8988T (cell line): Measurements from ENCODE around the gene BUB1B.

Experiments used
- DNase-seq: peaks from one replicate; pipeline ENCODE4 v3.0.0; 2011

The BUB1B gene

DNA sequence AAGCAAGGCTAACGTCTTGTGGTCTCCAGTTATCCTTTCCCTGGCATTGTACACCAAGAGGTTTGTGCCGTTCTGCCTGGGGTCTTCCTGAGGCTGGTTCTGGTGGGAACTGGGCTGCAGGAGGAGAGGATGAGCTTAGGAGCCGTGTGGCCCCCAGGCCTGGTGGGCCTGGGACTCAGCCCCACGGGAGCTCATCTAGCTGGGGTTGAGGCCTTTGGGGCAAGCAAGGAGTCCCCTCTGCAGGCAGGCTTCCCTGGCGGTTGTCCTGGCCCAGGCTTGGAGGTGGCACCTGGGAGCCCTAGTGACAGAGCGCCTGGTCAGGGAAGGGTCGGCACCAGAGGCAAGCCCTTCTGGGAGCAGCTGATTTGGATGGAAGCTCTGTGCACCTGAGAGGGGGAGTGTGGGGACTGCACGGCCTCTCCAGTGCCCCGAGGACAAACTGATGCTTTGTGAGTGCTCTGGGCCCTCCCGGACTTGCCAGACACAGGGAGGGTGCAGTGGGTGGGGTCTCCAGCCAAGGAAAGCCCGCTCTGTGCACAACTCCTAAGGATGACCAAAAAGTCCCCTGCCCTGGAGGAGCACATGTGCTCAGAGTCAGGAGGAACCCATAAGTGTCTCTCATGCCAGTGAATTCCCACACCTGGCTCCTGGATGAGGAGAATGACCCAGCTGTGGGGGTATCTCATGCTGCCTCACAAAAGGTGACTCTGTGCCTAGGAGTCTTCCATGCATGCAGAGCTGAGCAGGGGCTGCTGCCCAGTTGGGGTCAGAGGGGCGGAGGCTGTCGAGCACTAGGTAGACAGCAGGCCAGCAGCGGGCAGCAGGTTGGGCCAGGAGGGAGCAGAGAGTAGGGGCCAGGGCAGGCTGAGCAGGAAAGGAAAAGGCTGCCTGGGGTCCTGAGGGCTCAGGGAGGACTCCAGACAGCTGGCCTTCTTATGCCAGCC lies 80.7 kb downstream of the BUB1B start:
- DNase-seq: no peak

DNA sequence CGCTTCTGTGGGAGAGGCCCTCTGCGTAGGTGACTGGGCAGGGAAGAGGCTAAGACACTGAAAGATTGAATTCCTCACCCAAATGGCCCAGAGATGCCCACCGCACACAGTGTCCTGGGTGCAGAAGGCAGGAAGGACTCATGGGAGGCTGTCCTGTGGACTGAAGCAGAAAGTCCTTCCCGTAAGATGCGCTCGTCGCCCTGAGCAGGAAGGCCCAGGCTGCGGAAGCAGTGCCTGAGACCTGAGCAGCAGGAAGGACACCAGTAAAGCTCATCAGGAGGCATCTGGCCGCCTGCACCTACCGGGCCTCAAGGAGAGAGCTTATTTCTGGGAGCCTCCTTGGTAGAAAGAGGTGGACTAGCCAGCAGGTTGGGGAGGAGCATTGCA lies 81.3 kb downstream of the BUB1B start:
- no peak for DNase-seq

DNA sequence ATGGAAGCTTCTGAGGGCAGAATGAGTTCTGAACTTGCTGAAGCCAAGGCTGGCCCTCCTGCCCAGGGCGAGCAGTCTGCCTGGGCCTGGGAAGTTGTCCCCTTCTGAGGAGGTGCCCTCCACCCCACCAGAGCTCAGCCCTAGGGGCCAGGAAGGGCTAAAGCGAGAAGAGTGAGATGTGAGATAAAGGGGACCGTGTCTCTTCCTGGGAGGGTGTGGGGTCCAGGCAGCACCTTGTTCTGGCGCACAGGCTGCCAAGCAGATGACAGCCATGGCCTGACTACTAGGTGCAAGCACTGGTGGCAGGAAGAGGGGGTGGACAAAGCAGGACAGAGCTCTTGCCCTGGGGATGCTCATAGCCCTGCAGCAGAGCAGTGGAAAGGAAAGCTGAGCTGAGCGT lies 81.7 kb downstream of the BUB1B start:
- DNase-seq: no peak

DNA sequence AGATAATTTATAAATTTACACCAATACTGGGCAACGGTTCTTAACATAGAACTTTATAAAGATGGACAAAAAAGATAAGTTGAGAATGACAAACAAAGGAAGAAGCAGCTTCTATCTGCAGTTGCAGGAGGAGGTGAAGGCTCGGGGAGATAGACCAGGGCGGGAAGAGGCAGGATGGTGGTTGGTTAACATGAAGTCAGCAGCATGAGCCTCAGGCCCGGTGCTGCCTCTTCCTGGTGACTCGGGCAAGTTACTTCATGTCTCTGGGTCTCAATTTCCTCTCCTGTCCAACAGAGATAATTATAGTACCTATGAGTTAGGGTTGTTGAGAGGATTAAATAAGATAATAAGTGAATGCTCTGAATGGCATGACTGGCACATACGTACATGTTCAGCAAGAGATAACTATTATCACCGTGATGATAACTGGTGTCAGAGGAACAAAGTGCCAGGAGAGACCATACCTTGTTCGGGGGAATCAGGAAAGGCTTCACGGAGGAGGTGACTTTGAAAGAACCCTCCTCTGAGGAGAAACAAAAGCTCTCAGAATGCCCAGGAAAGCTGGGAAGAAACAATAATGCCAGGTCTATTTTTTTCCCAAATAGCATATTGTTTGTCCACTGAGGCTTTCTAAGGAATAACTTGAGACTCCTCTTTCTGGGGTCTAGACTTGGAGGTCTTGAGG lies 82.4 kb downstream of the BUB1B start:
- no peak for DNase-seq

DNA sequence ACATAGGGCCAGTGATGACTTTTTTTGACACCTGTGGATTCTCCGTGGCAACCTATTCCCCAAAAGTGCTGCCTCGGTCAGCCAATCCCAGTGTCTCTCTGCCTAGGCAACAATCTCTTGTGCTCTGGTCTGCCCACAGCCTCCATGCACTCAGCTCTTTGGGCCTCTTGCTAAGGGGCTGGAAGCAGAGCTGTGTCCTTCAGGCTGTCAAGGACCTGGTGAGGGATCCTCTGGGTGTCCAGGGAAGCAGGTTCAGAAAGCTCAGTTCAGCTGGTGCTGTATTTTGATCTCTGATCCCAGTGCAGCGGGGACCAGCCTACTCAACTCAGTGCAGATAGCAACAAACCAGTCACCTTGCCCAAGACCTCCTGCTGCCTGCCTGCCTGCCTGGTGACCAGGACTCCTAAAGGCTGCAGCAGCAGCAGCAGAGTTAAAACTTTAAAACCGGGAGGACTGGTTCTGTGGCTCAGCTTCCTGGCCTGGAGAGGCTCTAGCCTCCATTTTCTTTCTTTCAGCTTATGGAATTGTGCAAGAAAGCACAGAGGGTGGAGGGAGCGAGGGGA lies 84.2 kb downstream of the BUB1B start:
- DNase-seq: no peak

DNA sequence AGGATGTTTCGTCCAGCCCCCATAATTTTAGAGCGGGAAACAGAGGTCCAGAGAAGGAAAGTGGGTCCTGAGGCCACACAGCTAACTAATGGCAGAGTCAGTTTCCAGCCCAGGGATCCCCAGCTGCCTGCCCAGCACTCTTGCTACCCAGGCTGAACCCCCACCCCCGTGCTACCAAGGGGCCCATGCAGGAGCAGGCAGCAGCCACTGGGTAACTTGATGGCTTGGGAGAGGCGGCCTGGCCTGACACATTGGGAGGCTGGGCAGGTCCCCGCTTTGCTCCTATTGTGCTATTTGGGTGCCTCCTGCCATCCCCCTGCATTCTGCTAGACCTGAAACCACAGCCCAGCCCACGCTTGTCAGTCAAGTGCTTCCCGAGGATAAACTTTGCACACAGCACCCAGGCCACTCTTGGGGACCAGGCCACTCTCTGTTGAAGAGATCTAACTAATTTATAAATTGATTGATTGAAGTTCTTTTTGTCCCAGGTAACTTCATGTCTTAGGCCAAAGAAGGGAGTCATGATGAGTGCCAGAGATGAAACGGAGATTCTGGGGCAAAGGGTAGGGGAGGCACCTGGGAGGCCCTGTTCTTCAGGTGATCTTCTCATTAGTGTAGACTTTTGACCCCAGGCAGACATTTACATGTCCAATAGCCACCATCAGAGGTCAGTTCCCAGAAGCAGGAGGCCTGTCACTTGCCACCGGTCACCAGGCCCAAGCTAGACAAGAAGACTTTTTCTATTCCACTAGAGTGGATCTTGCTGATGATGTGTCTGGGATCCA lies 85.0 kb downstream of the BUB1B start:
- DNase-seq: no peak

DNA sequence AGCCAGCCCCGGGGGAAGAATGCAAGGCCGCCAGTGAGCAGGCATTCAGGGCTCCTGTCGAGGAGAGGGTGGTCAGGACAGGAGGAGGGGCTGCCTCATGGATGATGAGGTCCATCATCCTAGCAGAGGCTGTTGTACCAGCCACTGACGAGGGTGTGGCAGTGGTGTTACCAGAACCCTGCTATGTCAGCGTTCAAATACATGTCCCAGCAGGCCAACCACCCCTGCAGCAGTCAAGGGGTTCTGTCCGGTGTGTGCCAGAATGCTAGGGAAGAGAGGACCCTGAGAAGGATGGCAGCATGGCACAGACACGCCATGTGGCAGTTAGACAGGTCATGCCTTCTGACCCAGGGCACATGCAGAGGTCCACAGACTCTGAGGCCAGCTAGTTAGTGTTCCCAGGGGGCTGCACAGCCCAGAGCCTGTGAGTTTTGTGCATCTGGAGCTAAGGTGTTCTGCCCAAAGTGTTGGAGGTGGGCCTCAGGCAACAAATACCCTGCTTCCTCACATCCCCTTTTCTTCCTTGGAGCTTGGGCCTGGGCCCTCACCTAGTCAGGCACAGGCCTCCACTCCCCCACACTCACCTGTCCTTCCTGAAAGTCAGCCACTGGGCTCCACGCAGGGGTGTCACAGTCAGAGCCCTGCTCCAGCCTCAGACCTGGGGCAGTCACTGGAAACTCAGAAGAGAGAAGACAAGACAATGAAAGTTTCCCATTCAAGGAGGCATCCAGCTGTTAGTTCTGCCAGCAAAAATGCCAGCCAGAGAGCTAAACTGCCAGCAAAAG lies 85.8 kb downstream of the BUB1B start:
- no peak for DNase-seq

DNA sequence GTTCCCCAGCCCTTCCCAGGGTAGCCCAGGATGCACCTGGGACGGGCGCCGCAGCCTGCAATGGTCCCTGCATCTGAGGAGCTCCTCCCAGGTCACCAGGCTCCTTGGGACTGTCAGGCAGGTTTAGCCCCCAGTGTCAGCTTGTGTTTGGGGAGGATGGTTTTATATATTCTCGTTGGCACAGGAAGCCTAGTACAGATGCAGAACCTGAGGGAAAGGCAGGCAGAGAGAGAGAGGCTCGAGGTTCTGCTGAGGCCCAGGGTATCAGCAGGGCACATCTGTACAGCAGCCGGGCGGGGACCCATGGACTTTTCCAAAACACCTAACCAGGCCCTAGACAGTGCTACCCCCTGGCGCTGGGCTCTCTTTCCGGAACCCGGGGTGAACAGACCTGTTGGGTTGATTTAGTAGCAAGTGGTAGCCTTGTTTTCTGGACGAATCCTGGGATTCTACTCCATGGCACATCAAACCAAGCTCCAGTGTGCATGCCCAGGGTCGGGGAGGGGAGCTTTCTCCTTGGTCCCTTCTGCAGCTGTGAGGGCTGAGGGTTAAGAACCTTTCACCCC lies 86.6 kb downstream of the BUB1B start:
- no peak for DNase-seq

DNA sequence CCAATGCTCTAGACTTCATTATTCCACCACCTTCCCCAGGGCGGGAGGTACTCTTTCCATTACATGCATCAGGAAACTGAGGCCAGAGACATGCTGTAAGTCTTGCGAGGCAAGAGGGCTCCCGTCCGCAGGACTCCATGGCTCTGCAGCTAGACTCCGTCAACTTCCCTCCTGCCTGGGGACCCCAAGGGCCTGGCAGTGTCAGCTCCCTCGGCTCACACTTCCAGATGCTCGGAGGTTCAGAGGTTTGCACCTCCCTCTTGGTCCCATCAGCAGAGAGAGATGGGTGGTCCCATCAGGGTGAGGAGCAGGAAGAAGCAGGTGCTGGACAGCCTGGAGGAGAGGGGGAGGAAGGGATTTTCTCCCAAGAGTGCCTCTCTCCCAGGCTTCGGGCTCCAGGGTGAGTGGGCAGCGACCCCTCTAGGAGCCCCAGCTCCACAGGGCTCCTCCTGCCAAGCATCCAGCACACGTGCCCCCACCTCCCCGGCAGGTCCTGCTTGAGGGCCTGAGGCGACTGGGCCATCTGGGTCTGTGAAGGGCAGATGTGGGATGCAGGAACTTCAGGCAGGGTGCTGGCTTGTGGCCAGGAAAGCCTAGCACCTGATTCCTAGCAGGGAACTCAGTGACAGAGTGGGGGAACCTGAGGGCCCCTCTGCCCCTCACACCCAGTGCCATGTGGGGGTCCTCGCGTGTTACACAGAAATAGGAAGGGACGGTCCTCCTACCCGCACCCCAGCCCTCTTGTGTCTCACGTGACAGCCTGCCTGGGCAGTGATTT lies 87.3 kb downstream of the BUB1B start:
- no peak for DNase-seq

DNA sequence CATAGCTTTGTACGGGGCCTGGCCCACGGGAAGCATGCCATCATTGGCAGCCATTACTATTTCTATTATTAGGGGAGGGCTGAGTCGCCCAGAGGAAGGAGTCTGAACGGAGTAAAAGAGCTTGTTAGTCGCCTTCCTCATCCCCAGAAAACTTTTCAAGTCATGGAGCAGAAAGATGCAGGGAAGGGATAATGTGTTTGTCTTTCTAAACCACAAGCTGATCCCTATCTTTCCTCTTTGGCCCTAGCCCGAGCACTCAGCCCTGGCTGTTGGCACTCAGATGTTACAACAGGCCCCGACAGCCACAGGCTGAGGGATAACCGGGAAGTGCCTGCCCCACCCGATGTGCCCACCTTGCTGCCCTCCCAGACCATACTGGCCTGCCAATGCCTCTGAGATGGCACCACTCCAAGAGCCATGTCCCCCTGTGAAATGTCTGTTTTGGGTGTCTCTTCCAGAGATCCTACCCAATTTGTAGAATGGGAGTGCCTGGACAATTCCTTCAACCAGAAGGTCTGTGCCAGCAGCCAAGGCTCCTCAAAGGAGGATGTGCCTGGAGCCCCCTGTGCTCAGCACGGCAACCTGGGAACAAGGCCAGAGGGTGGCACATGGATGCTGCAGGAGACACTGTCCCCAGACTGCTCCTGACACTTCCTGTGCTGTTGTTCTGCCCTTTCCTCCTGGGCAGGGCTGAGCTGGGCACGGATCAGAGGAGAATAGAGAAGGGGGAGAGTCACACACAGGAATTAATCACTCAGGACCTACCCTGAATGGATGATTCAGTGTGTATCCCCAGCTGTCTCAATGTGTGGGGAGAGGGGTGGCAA lies 88.8 kb downstream of the BUB1B start:
- DNase-seq: no peak

DNA sequence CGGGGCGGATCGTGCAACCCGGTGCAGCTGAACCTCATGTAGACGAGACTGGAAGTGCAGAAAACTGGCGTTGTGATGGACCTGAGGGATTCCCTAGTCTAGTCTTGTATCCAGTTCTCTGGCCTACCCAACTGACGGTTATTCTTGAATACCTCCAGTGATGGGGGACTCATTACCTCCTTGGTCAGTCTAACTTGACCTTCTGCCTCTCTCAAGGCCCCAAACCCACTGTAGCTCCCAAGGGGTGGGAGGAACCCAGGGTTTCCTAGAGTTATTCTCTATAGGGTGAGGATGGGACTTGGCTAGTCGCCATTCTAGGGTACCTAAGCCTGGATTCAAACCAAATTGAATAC lies 89.4 kb downstream of the BUB1B start:
- DNase-seq: no peak

DNA sequence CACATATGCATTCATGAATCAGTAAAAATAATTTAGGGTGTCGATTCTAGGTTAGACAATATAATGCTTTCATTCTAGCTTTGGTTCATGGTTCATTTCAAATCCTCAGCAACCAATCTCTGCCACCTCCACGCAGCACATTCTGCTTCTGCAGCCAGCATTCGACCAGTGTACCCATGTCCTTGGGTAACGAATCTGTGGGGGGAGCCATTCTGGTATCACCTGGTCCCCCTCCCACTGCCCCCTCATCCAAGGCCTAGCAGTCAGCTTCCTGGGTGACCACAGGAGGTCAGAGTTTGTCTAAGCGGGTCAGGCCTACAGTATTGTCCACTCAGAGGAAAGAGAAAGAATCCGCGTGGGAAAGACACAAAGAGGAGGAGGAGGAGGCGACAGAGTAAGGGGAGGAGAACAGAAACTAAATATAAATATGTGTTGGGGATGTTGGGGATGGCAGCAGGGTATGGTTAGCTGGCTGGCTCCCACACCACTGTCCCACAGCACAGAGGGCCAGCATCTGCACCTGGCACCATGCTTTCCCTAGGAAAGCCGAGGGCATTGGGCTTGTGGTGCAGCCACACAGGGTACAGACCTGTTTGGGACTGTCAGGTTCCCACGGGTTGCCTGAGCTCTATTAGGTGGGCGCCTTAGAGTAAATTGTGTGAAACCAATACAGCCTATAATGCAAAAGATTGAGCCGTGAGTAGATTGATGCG lies 90.1 kb downstream of the BUB1B start:
- no peak for DNase-seq

DNA sequence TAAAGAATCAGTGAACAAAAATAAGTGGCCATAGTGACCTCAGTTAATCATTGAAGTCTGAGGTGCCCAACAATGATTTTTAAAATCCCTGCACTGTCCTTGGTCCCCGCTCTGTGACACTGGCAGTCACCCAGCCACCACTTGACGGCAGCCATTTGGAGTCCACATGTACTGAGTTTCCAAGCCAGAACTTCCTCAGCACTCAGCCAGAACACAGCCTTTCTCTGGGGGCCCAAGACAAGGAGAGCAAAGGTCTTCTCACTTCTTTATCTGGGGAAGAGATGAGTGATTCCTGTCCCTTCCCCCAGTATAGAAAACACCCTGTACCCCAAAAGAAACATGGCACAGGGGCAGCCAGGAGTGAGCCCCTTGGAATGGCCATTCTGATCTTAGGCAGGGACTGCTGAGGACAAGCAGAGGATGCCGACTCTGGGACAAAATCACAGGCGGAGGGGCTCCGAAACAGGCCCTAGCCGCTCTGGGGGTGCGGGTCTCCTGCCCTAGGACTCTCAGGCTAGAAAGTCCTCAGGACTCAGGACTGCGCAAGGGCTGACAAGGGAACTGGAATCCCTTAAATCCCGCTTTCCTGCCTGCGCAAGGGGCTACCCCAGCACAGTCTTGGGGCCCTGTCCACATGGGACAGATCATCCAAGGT lies 90.7 kb downstream of the BUB1B start:
- no peak for DNase-seq

DNA sequence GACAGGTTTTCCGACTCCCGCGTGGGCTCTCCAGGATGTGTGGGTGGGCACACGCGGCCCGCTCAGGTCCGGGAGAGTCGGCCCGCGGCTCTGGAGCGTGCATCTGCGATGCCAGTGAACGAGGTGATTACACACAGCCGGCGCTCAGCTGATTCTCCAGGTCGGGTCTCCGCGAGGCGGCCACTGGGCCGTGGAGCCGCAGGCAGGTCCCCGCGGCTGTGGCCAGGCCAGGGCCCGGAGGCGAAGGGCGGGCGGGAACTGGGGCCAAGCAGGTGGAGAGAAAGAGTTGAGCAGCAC lies 91.2 kb downstream of the BUB1B start:
- DNase-seq: no peak

DNA sequence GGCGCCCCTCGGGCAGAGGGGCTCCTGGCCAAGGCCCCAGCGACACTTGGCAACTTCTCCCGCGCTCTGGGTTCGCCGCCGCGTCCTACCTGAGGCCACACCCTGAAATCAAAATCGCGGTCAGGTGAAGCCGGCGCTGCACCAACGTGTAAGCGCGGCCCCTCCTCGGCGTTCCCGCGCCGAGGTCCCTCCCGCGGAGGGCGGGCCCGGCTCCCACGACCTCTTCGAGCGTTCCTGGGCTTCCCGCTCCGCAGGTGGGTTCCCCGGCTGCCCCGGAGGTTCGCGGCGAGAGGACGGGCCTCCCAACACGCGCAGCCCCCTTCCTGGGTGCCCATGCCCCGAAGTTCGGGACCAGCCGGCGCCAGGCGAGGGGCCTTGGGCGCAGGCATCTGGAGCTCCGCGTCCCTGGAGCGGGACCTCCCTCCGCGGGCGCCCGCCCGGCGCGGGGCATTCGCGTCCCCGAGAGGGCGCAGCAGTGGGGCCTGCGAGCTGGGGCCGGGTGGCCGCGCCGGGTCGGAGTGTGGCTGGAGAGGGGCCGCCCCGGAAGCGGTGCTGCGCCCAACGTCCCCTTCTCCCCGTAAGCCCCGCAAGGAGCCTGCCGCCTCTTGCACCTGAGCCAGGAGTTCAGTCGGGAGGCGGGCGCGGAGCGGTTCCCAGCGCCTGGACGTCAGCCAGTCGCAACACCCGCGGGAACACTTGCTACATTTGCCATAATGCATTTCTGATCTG lies 91.7 kb downstream of the BUB1B start:
- no peak for DNase-seq

DNA sequence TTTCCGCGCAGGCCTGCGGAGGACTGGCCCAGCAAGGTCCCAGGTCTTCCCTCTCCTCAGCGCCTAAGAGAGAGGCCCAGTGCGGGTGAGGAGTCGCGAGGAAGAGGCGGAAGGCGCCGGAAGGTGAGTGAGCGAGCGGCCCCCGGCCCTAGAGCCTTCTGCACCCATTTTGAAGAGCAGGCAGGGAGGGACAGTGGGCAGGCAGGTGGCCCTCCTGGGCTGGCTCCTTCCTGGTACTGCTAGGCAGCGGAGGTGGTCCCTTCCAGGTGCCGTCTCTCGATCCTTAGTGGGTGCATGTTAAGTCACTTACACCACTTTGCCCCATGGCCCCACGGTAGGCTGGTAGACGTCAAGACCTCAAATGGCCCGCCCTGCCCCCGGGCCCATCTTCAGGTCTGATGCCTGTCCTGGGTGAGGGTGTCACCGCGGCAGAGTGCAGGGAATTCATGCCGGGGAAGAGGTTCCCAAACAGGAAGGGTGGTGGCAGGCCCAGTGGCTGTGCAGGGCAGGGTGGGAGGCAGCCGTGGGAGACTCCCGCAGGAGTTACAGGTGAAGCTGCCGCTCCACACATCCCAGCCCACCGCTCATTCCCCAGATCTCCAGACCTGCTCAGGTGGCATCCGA lies 92.4 kb downstream of the BUB1B start:
- no peak for DNase-seq

DNA sequence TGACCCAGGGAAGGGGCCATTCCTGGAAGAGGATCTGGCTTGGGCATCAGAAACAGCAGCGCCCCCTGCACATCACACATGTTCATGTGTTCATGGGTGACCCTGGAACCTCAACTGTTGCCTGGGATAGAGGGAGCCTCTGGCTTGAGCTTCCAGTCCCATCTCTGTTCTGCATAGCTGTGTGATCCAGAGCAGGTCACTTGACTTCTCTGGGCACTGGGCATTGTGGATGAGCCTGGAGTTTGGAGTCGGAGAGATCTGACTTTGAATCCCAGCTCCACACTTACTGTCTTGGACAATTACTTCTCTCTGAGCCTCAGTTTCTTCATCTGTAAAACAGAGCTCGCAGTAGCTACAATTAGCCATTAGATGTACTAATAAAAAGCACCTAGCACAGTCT lies 93.6 kb downstream of the BUB1B start:
- DNase-seq: no peak

DNA sequence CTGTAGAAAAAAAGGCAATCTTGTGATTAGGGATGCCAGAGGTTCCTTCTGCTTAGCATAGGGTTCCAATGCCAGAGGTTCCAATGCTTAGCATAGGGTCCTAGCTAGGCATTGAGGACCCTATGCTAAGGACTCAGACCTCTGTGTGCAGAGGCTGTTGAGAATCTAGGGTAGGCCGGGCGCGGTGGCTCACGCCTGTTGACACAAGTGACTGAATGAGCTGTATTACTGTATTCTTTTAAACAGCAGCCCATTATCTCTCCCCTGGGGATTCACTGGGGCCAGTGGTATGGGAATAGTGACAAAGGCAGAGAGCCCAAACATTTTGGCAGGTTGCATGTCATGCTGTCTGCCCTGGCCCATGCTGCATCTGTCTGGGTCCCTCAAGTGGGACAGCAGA lies 94.2 kb downstream of the BUB1B start:
- no peak for DNase-seq
